Measurements from ENCODE around the gene KNDC1.

The KNDC1 gene

GRCh38 chr10:133179128-133179520 lies 19.1 kb downstream of the KNDC1 start:
- no peak for DNase-seq

GRCh38 chr10:133179651-133180050 lies 19.6 kb downstream of the KNDC1 start:
- DNase-seq: no peak

GRCh38 chr10:133180192-133180964 lies 20.4 kb downstream of the KNDC1 start:
- no peak for DNase-seq

- no peak for DNase-seq
These were observed 21.1 kb downstream of the KNDC1 start for GRCh38 chr10:133180965-133181639.

DNA sequence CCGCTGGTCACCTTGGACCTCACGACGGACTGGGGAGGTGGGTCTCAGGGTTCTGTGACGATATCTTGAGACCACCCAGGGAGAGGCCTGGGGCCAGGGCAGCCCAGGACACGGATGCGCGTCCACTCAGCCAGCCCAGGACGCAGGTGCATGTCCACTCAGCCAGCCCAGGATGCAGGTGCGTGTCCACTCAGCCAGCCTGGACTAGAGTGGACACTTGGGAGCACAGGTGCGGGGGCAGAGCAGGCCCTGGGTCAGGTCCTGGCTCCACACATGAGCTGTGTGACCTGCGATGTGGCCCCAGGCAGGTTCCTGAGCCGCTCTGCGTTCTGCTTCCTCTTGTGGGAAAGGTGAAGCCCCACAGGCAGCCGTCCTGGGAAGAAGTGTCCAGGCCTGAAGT lies 22.2 kb downstream of the KNDC1 start:
- DNase-seq: no peak

GRCh38 chr10:133182791-133183645 lies 23.0 kb downstream of the KNDC1 start:
- DNase-seq: no peak

GRCh38 chr10:133183646-133184378 lies 23.8 kb downstream of the KNDC1 start:
- no peak for DNase-seq

- no peak for DNase-seq
These were observed 24.7 kb downstream of the KNDC1 start for GRCh38 chr10:133184591-133185244.

DNA sequence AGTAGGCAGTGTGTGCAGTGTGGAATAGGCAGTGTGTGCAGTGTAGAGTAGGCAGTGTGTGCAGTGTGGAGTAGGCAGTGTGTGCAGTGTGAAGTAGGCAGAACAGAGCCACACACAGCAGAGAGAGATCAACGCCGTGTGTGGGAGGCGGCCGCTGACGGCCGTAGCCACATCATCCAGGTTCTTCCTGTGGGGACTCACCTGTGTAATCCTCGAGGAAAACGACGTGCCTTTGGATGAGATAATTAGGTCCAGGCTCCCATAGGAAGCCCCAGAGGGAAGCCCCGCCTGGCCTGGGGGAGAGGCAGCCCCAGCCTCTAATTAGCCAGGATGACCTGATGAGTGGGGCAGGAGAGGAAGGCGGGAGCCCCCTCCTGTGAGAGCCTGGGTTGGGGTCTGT lies 25.4 kb downstream of the KNDC1 start:
- DNase-seq: no peak

- DNase-seq: no peak
These were observed 25.9 kb downstream of the KNDC1 start for GRCh38 chr10:133185916-133186315.

DNA sequence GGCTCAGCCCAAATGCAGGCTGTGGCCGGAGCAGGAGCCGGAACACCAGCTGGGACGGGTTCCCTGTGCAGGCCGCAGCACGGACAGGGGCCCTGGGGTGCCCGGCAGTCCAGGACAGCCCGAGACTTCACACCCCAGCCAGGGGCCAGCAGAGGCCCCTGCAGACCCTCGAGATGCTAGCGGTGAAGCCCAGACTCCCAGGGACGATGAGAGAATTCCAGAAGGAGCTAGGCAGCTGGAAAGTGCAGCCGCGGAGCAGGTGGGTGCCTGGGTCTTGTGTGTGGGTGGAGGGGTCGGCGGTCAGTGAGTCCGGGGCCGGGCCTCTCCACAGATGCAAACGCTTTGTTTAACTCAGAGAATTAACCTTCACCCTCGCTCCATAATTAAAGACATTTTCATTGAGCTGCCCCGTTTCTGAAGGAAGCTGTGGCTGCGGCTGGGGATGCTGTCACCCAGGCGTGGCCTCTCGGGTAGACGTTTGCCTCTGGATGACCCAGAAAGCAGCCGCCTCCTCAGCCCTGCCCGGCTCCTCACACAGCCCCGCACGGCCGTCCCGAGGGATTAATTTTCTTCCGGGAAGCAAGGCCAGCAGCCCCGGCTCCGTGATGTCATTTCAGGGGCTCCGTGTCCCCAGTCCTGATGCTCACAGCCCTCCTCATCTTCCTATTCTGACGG lies 26.5 kb downstream of the KNDC1 start:
- DNase-seq: no peak

DNA sequence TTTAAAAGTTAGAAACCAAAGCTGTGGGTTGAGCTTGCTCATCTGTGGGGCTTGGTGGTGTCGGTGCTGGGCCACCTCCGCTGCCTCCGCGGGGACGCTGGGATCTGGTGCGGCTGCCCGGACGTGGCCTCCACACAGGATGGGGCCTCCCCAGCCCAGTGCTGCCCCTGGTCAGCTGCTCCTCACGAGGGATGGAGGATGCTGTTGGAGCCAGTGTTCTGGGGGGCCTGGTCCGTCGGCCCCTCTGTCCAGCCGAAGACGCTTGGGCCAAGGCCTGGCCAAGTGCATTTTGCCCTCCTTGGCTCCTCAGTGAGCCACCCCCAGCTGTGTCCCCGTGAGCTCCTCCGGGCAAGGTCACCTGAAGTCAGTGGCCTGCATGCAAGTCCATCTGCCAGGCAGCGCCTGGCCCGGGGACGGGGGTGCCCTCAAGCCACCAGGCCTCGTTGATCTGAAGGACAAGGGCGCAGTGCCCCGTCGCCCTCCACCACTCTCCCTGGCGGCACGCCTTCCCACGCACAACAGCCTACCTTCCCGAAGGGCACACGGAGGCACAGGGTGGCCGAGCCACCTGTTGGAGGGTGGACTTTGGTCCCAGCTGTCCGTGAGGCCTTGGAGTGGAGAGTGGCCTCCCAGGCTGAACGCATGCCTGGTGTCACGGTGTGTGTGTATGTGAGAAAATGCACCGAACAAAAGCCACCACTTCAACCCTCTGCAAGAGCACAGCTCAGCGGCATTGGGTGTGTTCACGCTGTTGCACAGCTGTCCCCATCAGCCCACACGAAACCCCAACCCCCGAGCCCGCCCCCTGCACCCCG lies 27.3 kb downstream of the KNDC1 start:
- DNase-seq: no peak

GRCh38 chr10:133187906-133188681 lies 28.1 kb downstream of the KNDC1 start:
- DNase-seq: no peak

- DNase-seq: no peak
These were observed 29.2 kb downstream of the KNDC1 start for GRCh38 chr10:133189256-133189655.

GRCh38 chr10:133189726-133190125 lies 29.7 kb downstream of the KNDC1 start:
- no peak for DNase-seq

DNA sequence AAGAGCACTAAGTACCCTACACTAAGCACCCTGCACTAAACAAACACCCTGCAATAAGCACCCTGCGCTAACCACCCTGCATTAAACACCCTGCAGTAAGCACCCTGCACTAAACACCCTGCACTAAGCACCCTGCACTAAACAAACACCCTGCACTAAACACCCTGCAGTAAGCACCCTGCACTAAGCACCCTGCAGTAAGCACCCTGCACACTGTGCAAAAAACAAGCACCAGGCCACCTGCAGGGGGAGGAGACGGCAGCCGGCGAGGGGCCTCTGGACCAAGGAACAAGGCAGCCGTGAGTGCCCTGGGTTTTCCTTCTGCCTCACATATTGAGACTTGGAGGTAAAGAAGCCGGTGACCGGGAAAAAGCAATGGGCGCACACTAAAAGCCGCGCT lies 30.2 kb downstream of the KNDC1 start:
- DNase-seq: no peak

DNA sequence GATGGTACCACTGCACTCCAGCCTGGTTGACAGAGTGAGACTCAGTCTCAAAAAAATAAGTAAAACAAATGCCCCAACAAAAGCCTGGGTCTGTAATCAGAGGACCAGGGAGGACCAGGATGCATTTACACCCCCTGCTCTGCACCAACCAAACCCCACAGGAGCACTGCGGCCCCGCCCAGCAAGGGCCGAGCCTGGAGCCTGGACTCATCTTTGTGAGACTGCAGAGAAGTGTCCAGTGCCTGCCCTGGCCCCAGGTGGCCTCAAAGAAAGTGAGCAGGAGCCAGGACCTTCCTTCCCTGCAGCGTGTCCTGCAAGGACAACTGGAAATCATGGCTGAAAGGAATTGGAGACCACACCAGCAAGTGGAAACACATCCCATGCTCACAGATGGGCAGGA lies 31.6 kb downstream of the KNDC1 start:
- DNase-seq: no peak

DNA sequence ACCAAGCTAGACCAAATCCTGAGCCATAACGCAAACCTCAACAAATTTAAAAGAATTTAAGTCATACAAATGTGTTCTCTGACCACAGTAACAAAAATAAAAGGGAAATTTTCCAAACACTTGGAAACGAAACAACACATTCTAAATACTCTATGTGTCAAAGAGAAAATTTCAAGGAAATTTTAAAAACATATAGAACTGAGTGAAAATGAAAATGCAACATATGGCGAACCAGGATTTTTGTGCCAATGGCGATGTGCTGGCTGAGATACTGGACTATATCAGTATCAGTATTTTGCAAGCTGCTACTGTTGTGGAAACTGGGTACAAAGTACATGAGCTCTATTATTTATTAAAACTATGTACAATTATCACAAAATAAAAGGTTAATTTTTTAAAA lies 34.1 kb downstream of the KNDC1 start:
- no peak for DNase-seq

- DNase-seq: no peak
These were observed 35.1 kb downstream of the KNDC1 start for GRCh38 chr10:133195096-133195495.

GRCh38 chr10:133195611-133196010 lies 35.6 kb downstream of the KNDC1 start:
- no peak for DNase-seq
